Astrocyte (in vitro differentiated cells and primary cell): ENCODE measurements around the gene TMIE. TPM values are rescaled to one million over a fixed set of nuclear protein-coding genes. Genes with fewer than 3 reads are reported as not detected.

ENCODE experiments used
- DNase-seq: peaks from one replicate; pipeline ENCODE4 v3.0.0-alpha.2; 2010; ENCODE audit warnings: low read depth
- FAIRE-seq: peaks from 2 replicates; lab custom pipeline; 2011; peaks lifted over from hg19 to GRCh38; lab: Jason Lieb, UNC
- H2AFZ ChIP-seq: 2 replicates; pipeline ENCODE4 v1.6.0; 2012; ENCODE audit warnings: low read depth, low read length, inconsistent platforms
- H3K27ac ChIP-seq: 2 replicates; pipeline ENCODE4 v1.5.1; 2011; ENCODE audit warnings: low read depth, low read length, inconsistent platforms
- H3K27me3 ChIP-seq: 2 replicates; pipeline ENCODE4 v1.6.0; 2011; ENCODE audit warnings: low read length, inconsistent platforms; ENCODE audit not compliant: insufficient read depth
- H3K36me3 ChIP-seq: 2 replicates; pipeline ENCODE4 v1.5.1; 2011; ENCODE audit warnings: low read length, inconsistent platforms; ENCODE audit not compliant: insufficient read depth
- H3K4me1 ChIP-seq: 2 replicates; pipeline ENCODE4 v1.5.1; 2011; ENCODE audit warnings: low read length, inconsistent platforms; ENCODE audit not compliant: insufficient read depth
- H3K4me2 ChIP-seq: 2 replicates; pipeline ENCODE4 v1.6.0; 2012; ENCODE audit warnings: low read length, inconsistent platforms
- H3K4me3 ChIP-seq: 2 replicates; pipeline ENCODE4 v1.5.1; 2011; ENCODE audit warnings: low read depth, mild to moderate bottlenecking, low read length, inconsistent platforms; ENCODE audit not compliant: insufficient read depth
- H3K79me2 ChIP-seq: 2 replicates; pipeline ENCODE4 v1.6.0; 2012; ENCODE audit warnings: mild to moderate bottlenecking, low read length, inconsistent platforms; ENCODE audit not compliant: insufficient read depth
- H3K9ac ChIP-seq: 2 replicates; pipeline ENCODE4 v1.6.0; 2012; ENCODE audit warnings: mild to moderate bottlenecking, low read length, inconsistent platforms
- H3K9me3 ChIP-seq: 2 replicates; pipeline ENCODE4 v1.5.1; 2012; ENCODE audit warnings: low read depth, mild to moderate bottlenecking, low read length, inconsistent platforms; ENCODE audit not compliant: insufficient read depth
- H4K20me1 ChIP-seq: 2 replicates; pipeline ENCODE4 v1.6.0; 2012; ENCODE audit warnings: low read length, inconsistent platforms; ENCODE audit not compliant: insufficient read depth
- H3K27ac Mint-ChIP-seq: one replicate; pipeline ENCODE4 v1.8.0; 2021; ENCODE audit warnings: mild to moderate bottlenecking, mixed read lengths; ENCODE audit not compliant: unreplicated experiment
- H3K27me3 Mint-ChIP-seq: one replicate; pipeline ENCODE4 v1.8.0; 2021; ENCODE audit warnings: low read depth, mixed read lengths; ENCODE audit not compliant: unreplicated experiment
- H3K36me3 Mint-ChIP-seq: one replicate; pipeline ENCODE4 v1.8.0; 2021; ENCODE audit warnings: low read depth, mixed read lengths; ENCODE audit not compliant: unreplicated experiment
- H3K4me1 Mint-ChIP-seq: one replicate; pipeline ENCODE4 v1.8.0; 2021; ENCODE audit warnings: low read depth, mixed read lengths; ENCODE audit not compliant: unreplicated experiment
- H3K4me3 Mint-ChIP-seq: one replicate; pipeline ENCODE4 v1.8.0; 2021; ENCODE audit warnings: mild to moderate bottlenecking, moderate library complexity, mixed read lengths; ENCODE audit not compliant: unreplicated experiment
- H3K9me3 Mint-ChIP-seq: one replicate; pipeline ENCODE4 v1.8.0; 2021; ENCODE audit warnings: mild to moderate bottlenecking, mixed read lengths; ENCODE audit not compliant: unreplicated experiment
- CTCF ChIP-seq: IDR thresholded peaks from 2 replicates; pipeline ENCODE4 v1.5.1; 2011; ENCODE audit warnings: low read depth, mild to moderate bottlenecking, inconsistent platforms, low read length, moderate library complexity; ENCODE audit not compliant: insufficient read depth
- EZH2 ChIP-seq: IDR thresholded peaks from 2 replicates; pipeline ENCODE4 v1.6.1; 2012; ENCODE audit warnings: mild to moderate bottlenecking, low read length, inconsistent platforms; ENCODE audit not compliant: insufficient read depth
- total RNA-seq: library from RNA; stranded (reverse); gene quantifications from 2 replicates; pipeline ENCODE4 v1.2.1, GENCODE V29; 2021

The TMIE gene
- total RNA-seq, 1 donor from 2014 or later, result 0.34 TPM

GRCh38 chr3:46675426-46675825 is 25.8 kb upstream of the TMIE start:
- Histone ChIP-seq H3K4me1 (no peaks in the 10 kb centered on the region), H3K36me3 (no peaks in the 10 kb centered on the region), H4K20me1 (no peaks in the 10 kb centered on the region), H3K27me3 (no peaks in the 10 kb centered on the region), H3K4me2 (no peak overlapping the region), H3K4me3 (no peak overlapping the region), H3K9me3 (no peaks in the 10 kb centered on the region), H2AFZ (no peak overlapping the region), H3K79me2 (no peaks in the 10 kb centered on the region), H3K9ac (no peak overlapping the region), H3K27ac (no peak overlapping the region)
- Mint-ChIP-seq H3K27me3 (peaks cover 28% of the 10 kb centered on the region), H3K4me3 (no peak overlapping the region), H3K4me1 (no peaks in the 10 kb centered on the region), H3K9me3 (peaks cover 8% of the 10 kb centered on the region), H3K27ac (no peak overlapping the region), H3K36me3 (peaks cover 31% of the 10 kb centered on the region)
- no peak for DNase-seq
- FAIRE-seq, result no peak
- TF ChIP-seq EZH2 (no peak), CTCF (no peak)

- FAIRE-seq (no peak), DNase-seq (no peak)
- Histone ChIP-seq H3K4me2 (no peak overlapping the region), H3K27me3 (no peaks in the 10 kb centered on the region), H3K9me3 (no peaks in the 10 kb centered on the region), H3K27ac (no peak overlapping the region), H3K4me1 (no peaks in the 10 kb centered on the region), H3K36me3 (no peaks in the 10 kb centered on the region), H3K4me3 (no peak overlapping the region), H2AFZ (no peak overlapping the region), H3K79me2 (no peaks in the 10 kb centered on the region), H3K9ac (no peak overlapping the region), H4K20me1 (no peaks in the 10 kb centered on the region)
- TF ChIP-seq CTCF, result no peak
- no peak for TF ChIP-seq EZH2
- Mint-ChIP-seq H3K27ac (no peak overlapping the region), H3K27me3 (peaks cover 33% of the 10 kb centered on the region), H3K9me3 (peaks cover 8% of the 10 kb centered on the region), H3K36me3 (peaks cover 34% of the 10 kb centered on the region), H3K4me1 (no peaks in the 10 kb centered on the region), H3K4me3 (no peak overlapping the region)
Observed at GRCh38 chr3:46675843-46676567, 25.2 kb upstream of the TMIE start.
